IPS-18c (cell line): Measurements from ENCODE around the gene FAM9A.

Experiments
- H3K4me3 ChIP-seq: 2 replicates; pipeline ENCODE4 v1.7.0; 2013; ENCODE audit warnings: low read depth, mild to moderate bottlenecking, low read length, moderate library complexity; ENCODE audit not compliant: insufficient read depth
- H3K9me3 ChIP-seq: one replicate; pipeline ENCODE4 v1.6.1; 2013; ENCODE audit warnings: mild to moderate bottlenecking, low read length, moderate library complexity; ENCODE audit not compliant: control insufficient read depth, insufficient read depth

FAM9A gene

DNA sequence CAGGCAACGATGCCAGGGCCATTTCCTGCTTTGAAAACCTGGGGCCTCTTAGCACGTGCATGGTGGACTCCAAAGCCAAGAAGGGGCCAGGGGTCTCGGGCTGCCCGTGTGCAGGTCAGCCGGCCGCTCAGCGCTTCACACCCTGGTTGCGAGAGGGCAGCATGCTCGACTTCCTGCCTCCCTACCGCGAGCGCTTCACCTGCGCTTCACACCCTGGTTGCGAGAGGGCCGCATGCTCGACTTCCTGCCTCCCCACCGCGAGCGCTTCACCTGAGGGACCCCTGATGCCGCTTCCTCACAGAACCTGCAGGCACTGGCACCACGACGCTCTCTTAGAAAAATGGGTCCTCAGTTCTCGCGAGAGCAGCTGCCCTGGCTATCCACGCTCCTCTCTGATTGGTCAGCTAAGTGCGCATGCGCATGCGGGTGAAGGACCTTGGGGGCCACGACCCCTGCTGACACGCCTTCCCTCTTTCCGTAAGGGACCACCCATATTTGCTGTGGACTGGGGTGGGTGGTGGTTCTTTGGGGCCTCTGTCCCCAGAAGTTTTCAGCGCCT, at the start of gene FAM9A:
FAM9A (minus strand) TSS at position 343 of the 559 bp plus-strand sequence. CDS start 1,212 bp downstream, outside the sequence.
- Histone ChIP-seq H3K9me3 (peaks cover 10% of the 10 kb centered on the region), H3K4me3 (no peak within 1 kb of the TSS)

- H3K9me3 ChIP-seq: no peaks in the 10 kb centered on the region
Observed at GRCh38 chrX:8850478-8850877, 49.3 kb upstream of the FAM9A start.

DNA sequence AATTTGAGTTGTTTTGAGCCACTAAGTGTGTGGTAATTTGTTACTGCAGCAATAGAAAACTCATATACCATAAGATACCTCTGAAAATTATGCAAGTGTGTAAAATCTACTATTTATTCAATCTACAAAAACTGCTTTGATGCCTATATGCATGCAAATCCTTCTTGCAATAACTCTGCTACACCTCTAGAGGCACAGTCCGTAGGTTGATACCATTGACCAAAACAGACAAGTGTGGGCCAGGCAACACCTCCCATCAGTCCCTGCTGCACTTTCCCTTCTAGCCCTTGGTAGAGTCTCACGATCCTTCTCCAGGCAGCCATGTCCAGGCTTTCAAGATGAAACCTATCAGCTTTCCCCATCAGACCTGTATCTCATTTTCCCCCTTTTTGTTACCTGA, 48.8 kb upstream of the FAM9A start:
- peaks cover 3% of the 10 kb centered on the region for H3K9me3 ChIP-seq
- no peak overlapping the region for H3K4me3 ChIP-seq

More at GRCh38 chrX:8850478-8850877, 49.3 kb upstream of the FAM9A start:
- no peak overlapping the region for H3K4me3 ChIP-seq

GRCh38 chrX:8849458-8849857, 48.3 kb upstream of the FAM9A start:
- peaks cover 5% of the 10 kb centered on the region for H3K9me3 ChIP-seq

GRCh38 chrX:8848911-8849310, 47.7 kb upstream of the FAM9A start:
- Histone ChIP-seq H3K4me3 (no peak overlapping the region), H3K9me3 (peaks cover 7% of the 10 kb centered on the region)

More at GRCh38 chrX:8849458-8849857, 48.3 kb upstream of the FAM9A start:
- no peak overlapping the region for H3K4me3 ChIP-seq

DNA sequence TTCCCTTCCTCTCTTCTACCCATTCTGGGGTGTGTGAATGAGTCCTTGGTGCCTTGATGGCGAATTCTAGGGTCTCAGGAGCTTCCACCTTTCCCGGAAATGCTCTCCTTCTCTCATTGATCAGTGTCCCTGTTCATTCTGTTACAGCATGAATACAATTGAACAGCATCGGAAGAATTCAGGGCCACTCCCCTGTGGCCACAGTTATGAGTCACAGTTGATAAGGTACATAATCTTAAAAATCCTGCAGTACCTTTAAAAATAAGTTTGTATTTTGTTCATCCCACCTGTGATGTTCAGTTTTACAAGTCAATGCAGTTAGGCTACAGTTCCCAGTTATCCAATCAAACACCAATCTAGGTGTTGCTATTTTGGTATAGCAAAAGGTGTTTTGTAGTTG, 47.3 kb upstream of the FAM9A start:
- Histone ChIP-seq H3K4me3 (no peak overlapping the region), H3K9me3 (peaks cover 7% of the 10 kb centered on the region)

DNA sequence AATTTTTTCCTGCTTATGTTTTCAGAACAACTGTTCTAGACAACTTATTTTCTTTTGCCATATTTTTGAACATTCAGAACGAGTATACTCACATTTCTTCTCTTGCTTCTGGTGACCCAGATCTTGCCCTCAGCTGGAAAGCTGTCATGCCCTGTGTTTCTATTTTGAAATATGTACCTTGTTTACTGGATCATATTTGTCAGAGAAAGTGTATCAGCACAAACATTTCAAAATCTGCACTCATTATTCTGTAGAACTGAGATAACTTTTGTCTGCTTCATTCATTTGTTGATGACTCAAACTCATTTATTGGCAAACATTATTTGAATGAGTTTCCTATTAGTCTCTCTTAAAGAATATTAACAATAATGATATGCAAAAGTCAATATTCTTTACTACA, 46.2 kb upstream of the FAM9A start:
- H3K9me3 ChIP-seq: peaks cover 7% of the 10 kb centered on the region
- H3K4me3 ChIP-seq: no peak overlapping the region

GRCh38 chrX:8846266-8846665, 45.1 kb upstream of the FAM9A start:
- no peak overlapping the region for H3K4me3 ChIP-seq

GRCh38 chrX:8845469-8845868, 44.3 kb upstream of the FAM9A start:
- peaks cover 7% of the 10 kb centered on the region for H3K9me3 ChIP-seq
- no peak overlapping the region; the same call in 1 of the 2 replicates for H3K4me3 ChIP-seq

More at GRCh38 chrX:8846266-8846665, 45.1 kb upstream of the FAM9A start:
- peaks cover 7% of the 10 kb centered on the region for H3K9me3 ChIP-seq

- H3K9me3 ChIP-seq: peaks cover 7% of the 10 kb centered on the region
- no peak overlapping the region for H3K4me3 ChIP-seq
Observed at GRCh38 chrX:8845060-8845459, 43.9 kb upstream of the FAM9A start.

DNA sequence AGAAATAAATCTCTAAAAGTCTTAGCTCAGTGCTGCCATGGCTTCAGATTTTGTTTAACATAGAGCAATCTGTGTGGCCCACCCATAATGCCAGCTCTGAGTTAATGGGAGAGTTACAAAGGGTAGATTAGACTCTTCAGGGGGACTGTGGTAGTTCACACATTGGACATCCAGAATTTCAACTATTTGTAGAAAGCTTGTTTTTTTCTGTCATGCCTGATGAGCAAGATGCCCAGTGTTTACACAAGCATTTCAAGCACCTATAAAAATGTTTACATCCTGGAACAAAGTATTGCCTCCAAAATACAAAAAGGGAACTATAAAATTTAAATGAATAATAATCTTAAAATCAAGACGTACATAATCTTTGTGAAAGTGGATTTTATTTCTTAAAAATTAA, 43.0 kb upstream of the FAM9A start:
- Histone ChIP-seq H3K4me3 (no peak overlapping the region), H3K9me3 (peaks cover 7% of the 10 kb centered on the region)

- Histone ChIP-seq H3K4me3 (no peak overlapping the region), H3K9me3 (peaks cover 7% of the 10 kb centered on the region)
Observed at GRCh38 chrX:8841911-8842310, 40.7 kb upstream of the FAM9A start.

- H3K4me3 ChIP-seq: no peak overlapping the region
- no peaks in the 10 kb centered on the region for H3K9me3 ChIP-seq
Observed at GRCh38 chrX:8834392-8834791, 33.2 kb upstream of the FAM9A start.

- no peak overlapping the region for H3K4me3 ChIP-seq
- H3K9me3 ChIP-seq: no peaks in the 10 kb centered on the region
Observed at GRCh38 chrX:8832582-8833378, 31.6 kb upstream of the FAM9A start.

DNA sequence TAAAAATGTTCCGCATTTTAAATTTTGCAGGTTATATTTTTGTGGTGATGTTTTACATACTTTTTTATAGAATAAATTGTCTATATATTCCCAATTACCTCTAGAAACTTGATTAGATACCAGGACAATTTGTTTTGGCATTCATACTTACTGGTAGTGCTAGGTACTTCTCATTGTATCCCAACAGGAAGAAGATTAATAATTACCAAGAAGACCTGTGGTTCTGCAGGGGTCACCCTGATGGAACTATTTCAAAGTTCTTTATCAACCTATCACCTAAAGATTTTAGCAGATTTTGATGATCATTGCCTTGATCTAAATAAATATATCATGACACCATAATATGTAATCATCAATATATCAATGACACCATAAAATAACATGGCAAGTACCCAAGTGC, 22.5 kb upstream of the FAM9A start:
- H3K4me3 ChIP-seq: no peak overlapping the region
- H3K9me3 ChIP-seq: no peaks in the 10 kb centered on the region

DNA sequence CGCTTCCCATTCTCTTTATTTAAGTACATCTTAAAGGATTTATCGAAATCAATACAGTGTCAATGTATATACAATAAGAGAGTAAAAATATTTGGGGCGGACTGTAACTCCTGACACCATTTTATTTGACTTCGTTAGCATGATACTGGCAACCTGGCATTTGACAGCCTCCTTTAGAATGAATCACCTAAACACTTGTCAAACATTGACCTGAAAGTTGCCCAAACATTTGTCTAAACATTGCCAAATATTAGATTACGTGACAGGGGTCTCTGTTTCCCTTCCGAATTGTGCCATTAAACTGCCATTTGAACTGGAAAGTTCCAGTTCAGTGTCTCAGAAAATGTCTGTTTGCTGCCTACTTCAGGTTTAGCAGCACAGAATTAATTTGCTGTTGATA, 20.8 kb upstream of the FAM9A start:
- Histone ChIP-seq H3K9me3 (no peaks in the 10 kb centered on the region), H3K4me3 (no peak overlapping the region)

DNA sequence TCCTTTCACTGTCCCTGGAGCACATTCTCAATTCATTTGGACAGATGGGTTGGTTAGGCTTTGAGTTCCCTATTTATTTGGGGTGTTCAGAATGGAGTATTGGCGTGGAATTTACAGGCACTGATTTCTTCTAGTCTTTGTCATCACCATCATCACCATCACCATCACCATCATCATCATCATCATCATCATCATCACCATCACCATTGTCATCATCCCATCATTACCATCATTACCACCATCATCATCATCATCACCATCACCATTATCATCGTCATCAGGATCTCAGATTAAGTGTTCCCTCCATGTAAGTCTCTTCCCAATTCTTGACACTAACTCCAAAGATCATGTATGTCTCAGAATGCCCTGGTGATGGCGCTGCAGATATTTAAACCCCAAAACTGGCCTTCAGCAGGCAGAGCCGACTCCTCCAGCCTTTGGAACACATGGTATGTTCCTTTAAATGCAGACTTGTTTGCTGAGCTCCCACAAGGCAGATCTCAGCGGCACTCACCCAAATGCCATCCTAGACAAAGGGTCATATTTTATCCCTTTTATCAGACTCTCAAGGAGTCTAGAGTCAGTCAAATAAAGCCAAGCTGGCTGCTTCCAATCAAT, 19.8 kb upstream of the FAM9A start:
- Histone ChIP-seq H3K9me3 (no peaks in the 10 kb centered on the region), H3K4me3 (no peak overlapping the region)

DNA sequence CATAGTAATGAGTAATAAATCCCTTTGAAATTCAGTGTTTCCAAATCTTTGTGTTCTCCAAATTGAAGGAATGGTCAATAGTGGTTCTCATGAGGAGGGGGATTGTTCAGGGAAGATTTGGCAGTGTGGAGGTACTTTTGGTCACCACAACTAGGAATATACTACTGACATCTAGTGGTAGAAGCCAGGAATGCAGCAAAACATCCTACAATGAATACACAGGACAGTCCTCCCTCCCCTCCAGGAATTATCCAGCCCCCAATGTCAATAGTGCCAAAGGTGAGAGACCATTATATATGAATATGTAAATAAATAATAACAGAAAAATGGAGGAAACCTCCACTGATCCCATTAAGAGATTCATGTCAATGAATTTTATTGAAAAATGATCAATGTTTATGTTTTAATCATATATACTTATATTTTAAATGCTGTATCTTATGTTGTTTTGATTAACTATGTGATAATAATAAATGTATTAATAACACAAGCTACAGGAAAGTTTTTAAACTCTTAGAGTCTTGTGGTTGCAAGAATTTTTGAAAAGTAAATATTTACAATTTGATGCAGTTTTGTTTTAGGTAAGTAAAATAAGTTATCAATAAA, 14.4 kb upstream of the FAM9A start:
- Histone ChIP-seq H3K9me3 (no peaks in the 10 kb centered on the region), H3K4me3 (no peak overlapping the region)
